Endothelial cell of umbilical vein (primary cell): ENCODE measurements around the gene MESP1. TPM values are rescaled to one million over a fixed set of nuclear protein-coding genes. Genes with fewer than 3 reads are reported as not detected.

Source experiments
- BruUV-seq: library from RNA; stranded (reverse); fragments of 400-500 nt; replicated peaks from 2 replicates; lab custom pipeline; 2021; lab: Mats Ljungman, UMichigan
- CTCF ChIA-PET: fragments of 300-600, 350-600 bp; sonication (Branson Sonifier 250); formaldehyde crosslinking; loops from one replicate; lab custom pipeline; 2021; ENCODE audit warnings: antibody characterized with exemption, inconsistent platforms; lab: Charles Lee
- POLR2A ChIA-PET: fragments of 300-600, 350-600 bp; sonication (Branson Sonifier 250); formaldehyde crosslinking; loops from one replicate; lab custom pipeline; 2021; ENCODE audit warnings: antibody characterized with exemption, inconsistent platforms; lab: Charles Lee
- DNase-seq: peaks from one replicate; pipeline ENCODE4 v3.0.0-alpha.2; 2011; ENCODE audit warnings: low read depth, low spot score
- FAIRE-seq: peaks from 2 replicates; lab custom pipeline; 2011; peaks lifted over from hg19 to GRCh38; lab: Jason Lieb, UNC
- H2AFZ ChIP-seq: 2 replicates; pipeline ENCODE4 v1.6.0; 2012; ENCODE audit warnings: low read depth, low read length, control low read depth, inconsistent platforms
- H3K27ac ChIP-seq: 2 replicates; pipeline ENCODE4 v1.5.1; 2011; ENCODE audit warnings: low read depth, mild to moderate bottlenecking, control low read depth, low read length, moderate library complexity; ENCODE audit not compliant: insufficient read depth
- H3K27me3 ChIP-seq, 2 experiments: 2 replicates each; pipeline versions ENCODE4 v1.6.0 to v1.6.1; 2011; ENCODE audit warnings: low read length in 2 of 2, mixed read lengths in 1 of 2; ENCODE audit not compliant: control insufficient read depth in 2 of 2, insufficient read depth in 2 of 2
- H3K36me3 ChIP-seq, 2 experiments: 2 replicates in 1 of 2; 3 replicates in 1 of 2; pipeline ENCODE4 v1.5.1; 2011; ENCODE audit warnings: low read length in 2 of 2, mild to moderate bottlenecking in 1 of 2, moderate library complexity in 1 of 2; ENCODE audit not compliant: control insufficient read depth in 2 of 2, insufficient read depth in 2 of 2; ENCODE audit errors: extremely low read depth in 1 of 2
- H3K4me1 ChIP-seq: 3 replicates; pipeline ENCODE4 v1.5.1; 2011; ENCODE audit warnings: mild to moderate bottlenecking, low read length; ENCODE audit not compliant: control insufficient read depth, insufficient read depth; ENCODE audit errors: extremely low read depth
- H3K4me2 ChIP-seq: 2 replicates; pipeline ENCODE4 v1.6.1; 2011; ENCODE audit warnings: low read length, control low read depth, mixed read lengths; ENCODE audit not compliant: insufficient read depth
- H3K4me3 ChIP-seq, 3 experiments: fragments of 200-600 bp in 1 of 3; sonication (generic), shearing (Covaris generic) in 1 of 3; replicated peaks in 1 of 3; 2 replicates each; pipeline ENCODE4 v1.5.1; 2011 to 2016; ENCODE audit warnings: control low read depth in 3 of 3, low read length in 3 of 3, mild to moderate bottlenecking in 2 of 3, inconsistent platforms in 1 of 3, low read depth in 1 of 3, moderate library complexity in 1 of 3; ENCODE audit not compliant: insufficient read depth in 1 of 3
- H3K79me2 ChIP-seq: 2 replicates; pipeline ENCODE4 v1.6.0; 2012; ENCODE audit warnings: low read length, inconsistent platforms; ENCODE audit not compliant: control insufficient read depth, insufficient read depth
- H3K9ac ChIP-seq: replicated peaks from 2 replicates; pipeline ENCODE3; 2011; ENCODE audit warnings: low read length, control low read depth; ENCODE audit not compliant: insufficient read depth; ENCODE audit errors: extremely low read depth
- H3K9me1 ChIP-seq: replicated peaks from 3 replicates; pipeline ENCODE4 v1.6.0; 2011; ENCODE audit warnings: mild to moderate bottlenecking, low read length; ENCODE audit not compliant: control insufficient read depth, insufficient read depth; ENCODE audit errors: extremely low read depth
- H3K9me3 ChIP-seq: replicated peaks from 2 replicates; pipeline ENCODE4 v1.5.1; 2012; ENCODE audit warnings: low read length, inconsistent platforms; ENCODE audit not compliant: control insufficient read depth, insufficient read depth
- H4K20me1 ChIP-seq: replicated peaks from 2 replicates; pipeline ENCODE3; 2011; ENCODE audit warnings: mild to moderate bottlenecking, low read length; ENCODE audit not compliant: control insufficient read depth, insufficient read depth; ENCODE audit errors: extremely low read depth
- CTCF ChIP-seq, 2 donors: IDR thresholded peaks; 1 replicate in 1 of 2; 2 replicates in 1 of 2; pipeline ENCODE4 v1.5.1; 2011; ENCODE audit warnings: low read length in 2 of 2, mild to moderate bottlenecking in 2 of 2, moderate library complexity in 2 of 2, control low read depth in 1 of 2, inconsistent platforms in 1 of 2, low read depth in 1 of 2; ENCODE audit not compliant: insufficient read depth in 1 of 2; ENCODE audit errors: extremely low read depth in 1 of 2
- EZH2 ChIP-seq: IDR thresholded peaks from 2 replicates; pipeline ENCODE4 v1.6.1; 2012; ENCODE audit warnings: borderline replicate concordance, low read depth, mild to moderate bottlenecking, moderate library complexity, low read length, inconsistent platforms; ENCODE audit not compliant: severe bottlenecking
- FOS ChIP-seq: IDR thresholded peaks from 2 replicates; pipeline ENCODE4 v1.6.1; 2011; ENCODE audit warnings: mild to moderate bottlenecking, low read length, moderate library complexity, borderline replicate concordance; ENCODE audit not compliant: insufficient read depth
- GATA2 ChIP-seq: IDR thresholded peaks from 2 replicates; pipeline ENCODE4 v1.7.0; 2011; ENCODE audit warnings: low read depth, mild to moderate bottlenecking, moderate library complexity, mixed read lengths, low read length; ENCODE audit not compliant: insufficient read length, insufficient read depth
- JUN ChIP-seq: IDR thresholded peaks from 2 replicates; pipeline ENCODE4 v1.6.1; 2011; ENCODE audit warnings: borderline replicate concordance, low read depth; ENCODE audit not compliant: insufficient read length, insufficient read depth
- MAX ChIP-seq: IDR thresholded peaks from 2 replicates; pipeline ENCODE4 v1.6.1; 2011; ENCODE audit not compliant: insufficient read depth, insufficient read length
- MYC ChIP-seq: IDR thresholded peaks from one replicate; pipeline ENCODE4 v1.6.1; 2011; ENCODE audit warnings: mild to moderate bottlenecking, low read depth, low read length
- POLR2A ChIP-seq: IDR thresholded peaks from 2 replicates; pipeline ENCODE4 v1.6.1; 2012; ENCODE audit warnings: low read depth, mild to moderate bottlenecking, control low read depth, low read length
- POLR2AphosphoS5 ChIP-seq: IDR thresholded peaks from 2 replicates; pipeline ENCODE4 v1.6.1; 2012; ENCODE audit warnings: low read depth, mild to moderate bottlenecking, control low read depth, low read length, moderate library complexity; ENCODE audit not compliant: insufficient read depth
- dilution Hi-C: fragments of 300-500 bp; cut with MboI; formaldehyde crosslinking; loops from one replicate; pipeline ENCODE4 v1.15.0; 2019; ENCODE audit warnings: low sequenced_read_pairs; ENCODE audit not compliant: extremely low pct_ligation_motif_present
- intact Hi-C: fragments of 100-400 bp; cut with micrococcal nuclease; formaldehyde crosslinking; loops from one replicate; pipeline ENCODE4 v1.10.0; 2022
- polyA plus RNA-seq, 4 experiments: library from polyadenylated mRNA; depleted of rRNA in 3 of 4; stranded (reverse) in 3 of 4; unstranded in 1 of 4; fragments of >200 nt; gene quantifications; 2 replicates each; pipeline versions ENCODE4 v1.2.1 to v1.2.3, GENCODE V29; 2011 to 2012; ENCODE audit warnings: missing spikeins in 1 of 4
- total RNA-seq: library from RNA; stranded (reverse); gene quantifications from 2 replicates; pipeline ENCODE4 v1.2.3, GENCODE V29; 2021

The MESP1 gene
- total and polyA plus RNA-seq, 2 donors (not counting 3 experiments of a cell fraction or from before 2014, with no cell fraction given), result 0.68 to 1.7 TPM

- TF ChIP-seq MAX (no peak), POLR2AphosphoS5 (no peak)
- H3K36me3 ChIP-seq, result peaks cover 3 to 5% of the 10 kb centered on the region in 2 experiments
- ChIA-PET POLR2A (no interaction called here), CTCF (interaction anchor here (0.8 to 5.3 kb wide), 3 partner anchors 10 to 94 kb away, joined by 3 to 38 read pairs (median 10); no protein-coding TSS in a partner anchor)
- H3K9ac ChIP-seq, result no peak overlapping the region
- no peak overlapping the region for H3K27ac ChIP-seq
- no peak for DNase-seq
- dilution Hi-C loops, result no loop called here
- no peak for FAIRE-seq
- no peaks in the 10 kb centered on the region for H3K9me3 ChIP-seq
- H4K20me1 ChIP-seq, result no peaks in the 10 kb centered on the region
- no peak overlapping the region for H3K4me2 ChIP-seq
- H3K4me3 ChIP-seq, result no peak overlapping the region
- H3K79me2 ChIP-seq, result no peaks in the 10 kb centered on the region
- no peak overlapping the region for H2AFZ ChIP-seq
- H3K27me3 ChIP-seq, result no peaks in the 10 kb centered on the region
- no peaks in the 10 kb centered on the region for H3K9me1 ChIP-seq
- H3K4me1 ChIP-seq, result peaks cover 6% of the 10 kb centered on the region
- BruUV-seq, result no TSS peak
- intact Hi-C loops, result no loop called here
These were observed 29.6 kb upstream of the MESP1 start for GRCh38 chr15:89780601-89781000.

GRCh38 chr15:89778861-89779260 lies 27.8 kb upstream of the MESP1 start:
- no peak overlapping the region for H3K4me2 ChIP-seq
- no peaks in the 10 kb centered on the region for H3K36me3 ChIP-seq
- H3K4me3 ChIP-seq, result no peak overlapping the region
- dilution Hi-C loops, result no loop called here
- no peak overlapping the region for H2AFZ ChIP-seq
- no peaks in the 10 kb centered on the region for H3K9me3 ChIP-seq
- ChIA-PET POLR2A (no interaction called here), CTCF (interaction anchor here (1.1 to 2.4 kb wide), 2 partner anchors 18 to 33 kb away, joined by 3 to 17 read pairs; no protein-coding TSS in a partner anchor)
- no peak for DNase-seq
- FAIRE-seq, result no peak
- TF ChIP-seq POLR2A, result no peak
- TF ChIP-seq MAX, result no peak
- no peak for TF ChIP-seq JUN
- no peak for TF ChIP-seq FOS
- TF ChIP-seq GATA2, result no peak
- no peak for TF ChIP-seq POLR2AphosphoS5
- no peak for TF ChIP-seq CTCF (IDR thresholded peaks at IDR 0.05; ENCODE audit: extremely low read depth in 1 of 2, insufficient read depth in 1 of 2, low read depth in 1 of 2, low read length in 2 of 2)
- TF ChIP-seq MYC, result no peak
- TF ChIP-seq EZH2, result no peak
- intact Hi-C loops, result loop anchor here (5.0 kb wide), 1 partner anchor 38 kb away; no protein-coding TSS in a partner anchor
- no peak overlapping the region for H3K27ac ChIP-seq
- peaks cover 6% of the 10 kb centered on the region for H3K4me1 ChIP-seq
- no peaks in the 10 kb centered on the region for H4K20me1 ChIP-seq
- no peaks in the 10 kb centered on the region for H3K79me2 ChIP-seq
- no peak overlapping the region for H3K9ac ChIP-seq
- BruUV-seq, result no TSS peak
- no peaks in the 10 kb centered on the region for H3K9me1 ChIP-seq
- no peaks in the 10 kb centered on the region for H3K27me3 ChIP-seq
